ENCODE measurements around the gene L3MBTL2. TPM values are rescaled to one million over a fixed set of nuclear protein-coding genes. Genes with fewer than 3 reads are reported as not detected.
A peak's percentile ranks its signal among the peaks of the same experiment; 100 is the strongest.

Gene L3MBTL2
- total RNA-seq, 1 experiment from 2014 or later: 33.6 TPM

DNA sequence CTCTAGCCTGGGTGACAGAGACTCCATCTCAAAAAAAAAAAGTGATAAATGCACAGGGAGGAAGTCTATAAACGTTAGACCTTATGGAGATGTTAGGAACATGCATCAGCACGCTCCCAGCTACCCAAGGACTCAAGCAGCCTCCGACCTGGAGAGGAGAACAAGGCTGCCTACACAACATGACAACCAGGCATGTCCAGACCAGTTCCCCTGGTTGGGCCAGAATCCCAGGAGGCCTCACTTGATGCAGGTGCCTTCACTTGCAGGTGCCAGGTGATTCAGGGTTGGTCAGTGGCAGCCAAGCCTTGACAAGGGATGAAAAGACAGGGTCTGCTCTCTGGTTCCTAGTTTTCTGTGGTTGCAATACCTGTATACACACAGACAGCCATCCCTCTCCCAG is 75.0 kb downstream of the L3MBTL2 start:
- Histone ChIP-seq H3K79me1 (ENCODE audit: insufficient read depth, low read depth, low read length, poor library complexity, severe bottlenecking) (peaks cover 16% of the 10 kb centered on the region), H3K9ac (ENCODE audit: extremely low read depth, insufficient read length, low read length) (no peak overlapping the region), H3T11ph (ENCODE audit: low read length) (no peak overlapping the region), H3K27ac (ENCODE audit: insufficient read length, low read depth, low read length) (no peak overlapping the region), H2AFZ (ENCODE audit: low read length) (no peak overlapping the region), H2BK5ac (ENCODE audit: insufficient read length, low read length) (peak overlapping the region; percentile 26), H2BK120ac (ENCODE audit: low read depth, low read length, poor library complexity, severe bottlenecking) (no peak overlapping the region), H3K56ac (ENCODE audit: insufficient read length, low read depth, low read length) (no peak overlapping the region), H3K4me1 (ENCODE audit: insufficient read depth, low read length) (no peaks in the 10 kb centered on the region), H3K23ac (ENCODE audit: insufficient read length, low read depth, low read length) (no peak overlapping the region), H3K23me2 (ENCODE audit: insufficient read length, low read depth, low read length, poor library complexity, severe bottlenecking) (peaks cover 2% of the 10 kb centered on the region), H2BK15ac (ENCODE audit: low read depth, low read length) (no peak overlapping the region), H4K8ac (replicated peaks; ENCODE audit: insufficient read length, low read depth, low read length) (no peak overlapping the region), H3K4ac (ENCODE audit: low read depth, low read length) (no peak overlapping the region), H3K14ac (ENCODE audit: insufficient read depth, low read length) (no peak overlapping the region), H2BK12ac (ENCODE audit: insufficient read length, low read depth, low read length) (no peak overlapping the region), H3K18ac (ENCODE audit: insufficient read length, low read depth, low read length) (no peak overlapping the region), H4K20me1 (ENCODE audit: control insufficient read depth, insufficient read depth, insufficient read length) (no peaks in the 10 kb centered on the region), H3K9me3 (ENCODE audit: control insufficient read depth, low read depth, low read length) (no peaks in the 10 kb centered on the region), H4K5ac (ENCODE audit: insufficient read length, low read depth, low read length) (no peak overlapping the region), H2AK5ac (ENCODE audit: insufficient read length, low read length) (no peak overlapping the region), H3K4me2 (ENCODE audit: insufficient read depth, insufficient read length, low read length) (no peak overlapping the region), H4K91ac (ENCODE audit: insufficient read length, low read depth, low read length) (no peak overlapping the region), H3K27me3 (ENCODE audit: insufficient read depth, low read length) (no peaks in the 10 kb centered on the region), H3K79me2 (ENCODE audit: insufficient read depth, low read length) (peaks cover 15% of the 10 kb centered on the region; the same call in 1 of the 2 replicates), H2BK20ac (ENCODE audit: low read depth, low read length, poor library complexity, severe bottlenecking) (no peak overlapping the region)
- Mint-ChIP-seq H3K27ac (peak overlapping the region in 2 of 3 experiments; percentile 36 to 70; a peak in 2 of 7 replicates), H3K9me3 (peaks cover 0 to 2% of the 10 kb centered on the region in 2 experiments; a peak in 1 of 5 replicates), H3K36me3 (ENCODE audit: insufficient read depth in 1 of 3, low read depth in 3 of 3) (peaks cover 45 to 80% (median 76%) of the 10 kb centered on the region in 3 experiments), H3K27me3 (ENCODE audit: low read depth) (no peaks in the 10 kb centered on the region), H3K4me1 (peaks cover 6 to 10% of the 10 kb centered on the region in 2 experiments), H3K4me3 (no peak overlapping the region)
- no CpG with 5 or more reads among the region's 3 CpGs for WGBS (ENCODE audit: extremely low coverage, insufficient read length, low lambda C conversion rate)
- TF ChIP-seq CTCF (conservative IDR thresholded peaks at IDR 0.05): no peak
- no peak for DNase-seq
